Fibroblast of lung (primary cell): ENCODE measurements around the gene CEMIP.

Experiments
- EZH2 ChIP-seq: IDR thresholded peaks from 2 replicates; pipeline ENCODE4 v1.5.1; 2012; ENCODE audit warnings: low read length, control low read depth, mild to moderate bottlenecking; ENCODE audit errors: missing control alignments
- TF ChIP-seq, protein P1 (sequence below), 2 donors: IDR thresholded peaks in 1 of 2; conservative IDR thresholded peaks in 1 of 2; 1 replicate in 1 of 2; 2 replicates in 1 of 2; pipeline ENCODE4 v1.5.1; 2011 to 2012; ENCODE audit warnings: low read length in 2 of 2, control low read depth in 1 of 2, inconsistent platforms in 1 of 2, low read depth in 1 of 2, mild to moderate bottlenecking in 1 of 2

DNA sequence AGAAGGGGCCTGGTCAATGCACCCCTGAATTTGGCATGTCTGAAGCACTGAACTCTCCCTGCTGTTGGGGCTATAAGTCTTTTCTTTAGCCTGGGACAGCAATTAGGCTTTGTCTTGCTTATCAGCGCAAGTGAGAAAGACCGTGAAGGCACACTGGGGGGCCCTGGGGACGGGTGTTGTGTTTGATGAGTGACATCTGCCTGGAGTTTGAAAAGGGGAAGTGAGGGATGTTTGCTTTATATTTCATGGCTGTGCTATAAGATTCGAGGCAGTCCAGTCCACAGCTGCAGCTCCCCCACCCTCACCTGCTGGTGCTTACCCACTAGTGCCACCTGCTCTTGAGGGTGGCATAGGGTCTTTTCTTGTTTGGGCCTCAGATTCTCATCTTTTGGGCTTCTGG, 44.8 kb downstream of the CEMIP start:
- TF ChIP-seq, protein P1, sequence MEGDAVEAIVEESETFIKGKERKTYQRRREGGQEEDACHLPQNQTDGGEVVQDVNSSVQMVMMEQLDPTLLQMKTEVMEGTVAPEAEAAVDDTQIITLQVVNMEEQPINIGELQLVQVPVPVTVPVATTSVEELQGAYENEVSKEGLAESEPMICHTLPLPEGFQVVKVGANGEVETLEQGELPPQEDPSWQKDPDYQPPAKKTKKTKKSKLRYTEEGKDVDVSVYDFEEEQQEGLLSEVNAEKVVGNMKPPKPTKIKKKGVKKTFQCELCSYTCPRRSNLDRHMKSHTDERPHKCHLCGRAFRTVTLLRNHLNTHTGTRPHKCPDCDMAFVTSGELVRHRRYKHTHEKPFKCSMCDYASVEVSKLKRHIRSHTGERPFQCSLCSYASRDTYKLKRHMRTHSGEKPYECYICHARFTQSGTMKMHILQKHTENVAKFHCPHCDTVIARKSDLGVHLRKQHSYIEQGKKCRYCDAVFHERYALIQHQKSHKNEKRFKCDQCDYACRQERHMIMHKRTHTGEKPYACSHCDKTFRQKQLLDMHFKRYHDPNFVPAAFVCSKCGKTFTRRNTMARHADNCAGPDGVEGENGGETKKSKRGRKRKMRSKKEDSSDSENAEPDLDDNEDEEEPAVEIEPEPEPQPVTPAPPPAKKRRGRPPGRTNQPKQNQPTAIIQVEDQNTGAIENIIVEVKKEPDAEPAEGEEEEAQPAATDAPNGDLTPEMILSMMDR (conservative IDR thresholded peaks at IDR 0.05 in 1 of 2, IDR thresholded peaks at IDR 0.05 in 1 of 2; ENCODE audit: low read depth in 1 of 2, low read length in 2 of 2): no peak
- TF ChIP-seq EZH2: no peak
